Sigmoid colon (tissue), 7 donors: Measurements from ENCODE around the gene CTRB1. TPM values are rescaled to one million over a fixed set of nuclear protein-coding genes. Genes with fewer than 3 reads are reported as not detected.
"Not testable (repeated sequence)": the region's sequence is repeated elsewhere in the genome, so short reads cannot be mapped to it uniquely, and the experiment has no call there.

ENCODE experiments used
- DNase-seq: peaks from one replicate; pipeline ENCODE4 v3.0.0-alpha.2; 2019
- H3K27ac ChIP-seq, 4 donors: fragments of 200-600 bp; sonication (generic); one replicate each; pipeline ENCODE4 v1.5.1; 2016 to 2019; ENCODE audit warnings: mild to moderate bottlenecking in 1 of 4
- H3K27me3 ChIP-seq, 3 donors: fragments of 200-600 bp; sonication (generic); one replicate each; pipeline ENCODE4 v1.5.1; 2019; ENCODE audit warnings: mild to moderate bottlenecking in 1 of 3
- H3K36me3 ChIP-seq, 4 donors: fragments of 200-600 bp; sonication (generic); one replicate each; pipeline ENCODE4 v1.5.1; 2016 to 2019
- H3K4me1 ChIP-seq, 4 donors: fragments of 200-600 bp; sonication (generic); one replicate each; pipeline ENCODE4 v1.5.1; 2017 to 2019
- H3K4me3 ChIP-seq, 4 donors: fragments of 200-600 bp; sonication (generic); one replicate each; pipeline ENCODE4 v1.5.1; 2017 to 2019; ENCODE audit warnings: mild to moderate bottlenecking in 2 of 4, moderate library complexity in 1 of 4
- H3K9me3 ChIP-seq, 4 donors: fragments of 200-600 bp in 3 of 4; sonication (generic) in 3 of 4; one replicate each; pipeline versions ENCODE4 v1.5.1 to v1.6.1; 2013 to 2019
- EP300 ChIP-seq, 4 donors: sonication (generic); formaldehyde crosslinking; IDR thresholded peaks; one replicate each; pipeline ENCODE4 v1.6.1; 2017; ENCODE audit warnings: antibody characterized with exemption in 4 of 4
- POLR2A ChIP-seq, 2 donors: fragments of 450-650 bp; IDR thresholded peaks; one replicate each; pipeline ENCODE4 v1.6.1; 2016; ENCODE audit warnings: antibody characterized with exemption in 2 of 2, mild to moderate bottlenecking in 2 of 2, moderate library complexity in 2 of 2
- POLR2AphosphoS5 ChIP-seq, 4 donors: sonication (generic); formaldehyde crosslinking; IDR thresholded peaks; one replicate each; pipeline ENCODE4 v1.6.1; 2017; ENCODE audit warnings: antibody characterized with exemption in 4 of 4
- WGBS, 2 donors: extraction: QIAGEN DNeasy Blood & Tissue Kit; methylation state at CpG; one replicate each; pipeline ENCODE4 v1.1.7; 2013; 5-methylcytosine and 5-hydroxymethylcytosine counted together
- intact Hi-C: fragments of 100-400 bp; cut with DNase I; formaldehyde crosslinking; loops from one replicate; pipeline ENCODE4 v1.15.1; 2023
- polyA plus RNA-seq, 3 donors: library from polyadenylated mRNA; stranded (reverse); fragments of 200-250 nt; gene quantifications; one replicate each; pipeline ENCODE4 v1.2.3, GENCODE V29; 2013
- total RNA-seq, 4 donors: library from RNA; depleted of rRNA; stranded (reverse); fragments of >200 nt; gene quantifications; one replicate each; pipeline ENCODE4 v1.1.0, GENCODE V29; 2016
- TF ChIP-seq, protein P1 (sequence below), 4 experiments: fragments of 450-650 bp in 3 of 4; fragments of 200-600 bp in 1 of 4; IDR thresholded peaks; one replicate each; pipeline ENCODE4 v1.5.1; 2016 to 2019; ENCODE audit warnings: antibody characterized with exemption in 4 of 4, mild to moderate bottlenecking in 3 of 4, moderate library complexity in 2 of 4
- donor health status: healthy with polysubstance abuse.
- donor health status: Bipolar disorder and iron deficiency.
- donor health status: healthy.

Gene CTRB1
- total and polyA plus RNA-seq, 7 donors = 0.48 to 16.8 TPM; not detected in 5

DNA sequence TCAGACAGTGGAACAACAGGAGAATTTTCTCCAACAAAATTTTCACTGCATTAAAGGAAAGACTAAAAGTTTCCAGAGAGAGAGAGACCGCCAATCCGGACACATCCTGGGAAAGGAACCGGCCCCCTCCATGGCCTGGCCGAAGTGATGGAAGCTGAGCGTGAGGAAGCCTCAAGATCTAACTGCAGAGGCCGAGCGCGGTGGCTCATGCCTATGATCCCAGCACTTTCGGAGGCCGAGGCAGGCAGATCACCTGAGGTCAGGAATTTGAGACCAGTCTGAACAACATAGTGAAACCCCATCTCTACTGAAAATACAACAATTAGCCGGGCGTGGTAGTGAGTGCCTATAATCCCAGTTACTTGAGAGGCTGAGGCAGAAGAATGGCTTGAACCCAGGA lies 15.7 kb upstream of the CTRB1 start:
- intact Hi-C loops = loop anchor here (5.0 kb wide), 1 partner anchor 559 kb away; no protein-coding TSS in a partner anchor
- no peaks in the 10 kb centered on the region for H3K9me3 ChIP-seq
- H3K27ac ChIP-seq = no peak overlapping the region
- no peak for TF ChIP-seq EP300 (IDR thresholded peaks at IDR 0.05)
- TF ChIP-seq, protein P1, sequence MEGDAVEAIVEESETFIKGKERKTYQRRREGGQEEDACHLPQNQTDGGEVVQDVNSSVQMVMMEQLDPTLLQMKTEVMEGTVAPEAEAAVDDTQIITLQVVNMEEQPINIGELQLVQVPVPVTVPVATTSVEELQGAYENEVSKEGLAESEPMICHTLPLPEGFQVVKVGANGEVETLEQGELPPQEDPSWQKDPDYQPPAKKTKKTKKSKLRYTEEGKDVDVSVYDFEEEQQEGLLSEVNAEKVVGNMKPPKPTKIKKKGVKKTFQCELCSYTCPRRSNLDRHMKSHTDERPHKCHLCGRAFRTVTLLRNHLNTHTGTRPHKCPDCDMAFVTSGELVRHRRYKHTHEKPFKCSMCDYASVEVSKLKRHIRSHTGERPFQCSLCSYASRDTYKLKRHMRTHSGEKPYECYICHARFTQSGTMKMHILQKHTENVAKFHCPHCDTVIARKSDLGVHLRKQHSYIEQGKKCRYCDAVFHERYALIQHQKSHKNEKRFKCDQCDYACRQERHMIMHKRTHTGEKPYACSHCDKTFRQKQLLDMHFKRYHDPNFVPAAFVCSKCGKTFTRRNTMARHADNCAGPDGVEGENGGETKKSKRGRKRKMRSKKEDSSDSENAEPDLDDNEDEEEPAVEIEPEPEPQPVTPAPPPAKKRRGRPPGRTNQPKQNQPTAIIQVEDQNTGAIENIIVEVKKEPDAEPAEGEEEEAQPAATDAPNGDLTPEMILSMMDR (IDR thresholded peaks at IDR 0.05) = no peak
- no peak for TF ChIP-seq POLR2AphosphoS5 (IDR thresholded peaks at IDR 0.05)
- TF ChIP-seq POLR2A (IDR thresholded peaks at IDR 0.05) = no peak
- no peaks in the 10 kb centered on the region for H3K36me3 ChIP-seq
- peak; percentile 59 for DNase-seq
- peaks cover 0 to 8% (median 0%) of the 10 kb centered on the region in 3 donors for H3K27me3 ChIP-seq
- 93 to 95% methylated on average over 12 of the region's 12 CpGs for WGBS, 2 donors
- H3K4me1 ChIP-seq = peaks cover 0 to 6% (median 2%) of the 10 kb centered on the region in 4 donors
- H3K4me3 ChIP-seq = no peak overlapping the region

- intact Hi-C loops = loop anchor here (5.0 kb wide), 1 partner anchor 558 kb away; no protein-coding TSS in a partner anchor
- Histone ChIP-seq H3K27ac (no peak overlapping the region), H3K27me3 (peaks cover 0 to under 1% (median 0%) of the 10 kb centered on the region in 3 donors), H3K9me3 (no peaks in the 10 kb centered on the region), H3K36me3 (no peaks in the 10 kb centered on the region), H3K4me3 (no peak overlapping the region), H3K4me1 (peaks cover 0 to 6% (median 0%) of the 10 kb centered on the region in 4 donors)
- DNase-seq = peak; percentile 52
- TF ChIP-seq EP300 (IDR thresholded peaks at IDR 0.05) (no peak), POLR2AphosphoS5 (IDR thresholded peaks at IDR 0.05) (no peak), POLR2A (IDR thresholded peaks at IDR 0.05) (no peak)
- TF ChIP-seq, protein P1 (IDR thresholded peaks at IDR 0.05) = no peak
- WGBS, 2 donors = 76 to 85% methylated on average over 13 of the region's 13 CpGs
Observed at GRCh38 chr16:75203667-75204409, 14.9 kb upstream of the CTRB1 start.

DNA sequence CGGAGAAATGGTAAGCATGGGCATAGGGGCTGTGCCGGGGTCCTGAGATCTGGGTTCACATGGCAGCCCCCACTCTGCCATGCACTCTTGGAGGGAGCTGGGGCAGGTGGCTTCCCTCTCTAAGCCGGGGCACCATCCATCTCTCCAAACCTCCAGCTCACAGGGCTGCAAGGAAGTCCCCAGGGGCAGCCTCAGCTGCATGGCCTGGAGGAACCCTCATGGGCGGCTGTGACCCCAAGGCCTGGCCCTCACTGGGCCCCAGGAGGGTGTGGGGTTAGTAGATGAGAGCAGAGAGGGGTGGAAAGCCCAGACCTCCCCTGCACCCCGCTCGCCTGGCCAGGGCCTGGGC lies 14.4 kb upstream of the CTRB1 start:
- 93 to 97% methylated on average over 6 of the region's 6 CpGs for WGBS, 2 donors
- intact Hi-C loops = loop anchor here (5.0 kb wide), 1 partner anchor 558 kb away; no protein-coding TSS in a partner anchor
- TF ChIP-seq, protein P1 (IDR thresholded peaks at IDR 0.05) = no peak
- TF ChIP-seq EP300 (IDR thresholded peaks at IDR 0.05) = no peak
- no peak for TF ChIP-seq POLR2A (IDR thresholded peaks at IDR 0.05)
- TF ChIP-seq POLR2AphosphoS5 (IDR thresholded peaks at IDR 0.05) = no peak
- Histone ChIP-seq H3K27ac (no peak overlapping the region), H3K4me1 (peaks cover 0 to 6% (median 0%) of the 10 kb centered on the region in 4 donors), H3K9me3 (no peaks in the 10 kb centered on the region), H3K4me3 (no peak overlapping the region), H3K27me3 (no peaks in the 10 kb centered on the region), H3K36me3 (no peaks in the 10 kb centered on the region)
- DNase-seq = no peak

DNA sequence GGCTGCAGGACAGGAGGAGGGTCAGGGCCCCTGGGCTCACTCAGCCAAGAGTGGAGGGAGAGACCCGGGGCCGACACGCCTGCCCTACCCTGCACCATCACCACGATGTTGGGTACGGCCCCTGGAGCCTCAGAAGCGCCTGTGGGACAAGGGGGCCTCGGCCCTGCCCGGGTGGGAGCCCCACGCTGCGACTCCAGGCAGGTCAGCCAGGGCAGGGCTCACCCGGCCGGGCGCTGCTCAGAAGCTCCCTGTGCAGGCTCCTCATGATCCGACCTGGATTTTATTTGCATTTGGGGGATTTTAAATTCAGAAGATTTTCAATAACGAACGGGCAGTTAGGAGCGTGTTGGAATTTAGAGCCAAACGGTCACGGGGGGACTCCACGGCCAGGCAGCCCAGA lies 13.9 kb upstream of the CTRB1 start:
- H3K9me3 ChIP-seq, H3K36me3 ChIP-seq, H3K27me3 ChIP-seq, H3K27ac ChIP-seq, H3K4me1 ChIP-seq, H3K4me3 ChIP-seq, DNase-seq: not testable (repeated sequence)
- WGBS, 2 donors = no CpG with 5 or more reads among the region's 20 CpGs
- intact Hi-C loops = loop anchor here (5.0 kb wide), 1 partner anchor 557 kb away; no protein-coding TSS in a partner anchor

DNA sequence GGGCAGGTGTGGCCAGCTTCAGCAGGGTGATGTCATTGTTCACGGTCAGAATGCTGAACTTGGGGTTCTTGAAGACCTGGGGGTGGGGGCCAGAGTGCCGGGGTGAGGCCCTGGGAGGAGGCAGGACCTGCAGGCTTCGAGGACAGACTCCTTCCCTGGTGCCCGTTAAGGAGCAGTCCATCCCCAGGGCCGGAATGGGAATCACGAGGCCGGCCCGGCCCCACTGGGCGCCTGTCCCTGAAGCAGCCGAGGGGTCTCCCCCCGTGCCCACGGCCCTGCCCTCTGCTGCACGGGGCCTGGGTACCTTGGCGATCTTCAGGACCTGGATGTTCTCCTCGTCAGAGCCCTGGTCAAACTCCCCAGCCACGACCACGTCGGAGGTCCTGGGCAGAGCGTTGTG lies 13.3 kb upstream of the CTRB1 start:
- WGBS, 2 donors = 90 to 93% methylated on average over 9 to 11 of the region's 19 CpGs
- H3K4me1 ChIP-seq, H3K27ac ChIP-seq, DNase-seq, H3K27me3 ChIP-seq, H3K4me3 ChIP-seq, H3K36me3 ChIP-seq, intact Hi-C loops, H3K9me3 ChIP-seq: not testable (repeated sequence)

DNA sequence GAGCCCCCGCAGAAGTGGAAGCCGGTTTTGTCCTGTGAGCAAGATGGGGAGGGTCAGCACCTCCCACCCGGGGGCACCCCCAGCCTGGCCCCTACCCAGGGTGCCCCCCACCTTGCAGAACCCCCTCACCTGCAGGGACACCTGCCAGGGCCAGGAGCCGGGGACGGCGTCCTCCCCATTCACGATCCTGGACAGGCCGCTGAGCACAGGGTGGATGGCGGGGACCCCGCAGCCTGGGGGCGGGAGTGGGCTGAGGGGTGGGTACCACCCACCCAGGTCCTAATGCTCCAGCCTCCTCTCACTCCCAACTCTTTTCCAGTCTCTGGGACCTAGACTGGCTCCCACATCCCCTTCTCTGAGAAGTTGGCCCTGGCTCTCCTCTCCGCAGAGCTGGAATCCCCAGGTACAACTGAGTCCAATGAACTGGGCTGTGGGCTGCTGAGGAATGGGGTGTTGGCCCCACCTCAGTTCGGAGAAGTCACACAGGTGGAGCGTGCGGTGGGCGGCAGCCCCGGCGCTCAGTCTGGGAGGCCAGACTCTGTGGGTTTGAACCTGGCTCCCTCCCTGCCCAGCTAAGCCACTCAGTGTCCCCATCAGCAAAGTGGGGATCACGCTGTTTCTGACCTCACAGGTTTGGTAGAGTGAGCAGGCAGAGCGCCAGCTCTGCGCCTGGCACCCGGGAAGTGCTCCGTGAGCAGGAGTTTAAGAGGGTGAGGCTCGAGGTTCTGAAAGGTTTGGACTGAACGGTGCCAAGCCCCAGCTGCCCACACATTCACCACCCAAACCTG lies 12.6 kb upstream of the CTRB1 start:
- not testable (repeated sequence) for H3K27ac ChIP-seq, H3K9me3 ChIP-seq, H3K4me3 ChIP-seq, H3K36me3 ChIP-seq, H3K27me3 ChIP-seq, H3K4me1 ChIP-seq, DNase-seq
- WGBS, 2 donors = 80% methylated on average over 21 to 22 of the region's 25 CpGs
- intact Hi-C loops = loop anchor here (2.0 kb wide), 1 partner anchor 19 kb away; no protein-coding TSS in a partner anchor
